ENCODE measurements around the gene MKNK2.

MKNK2 gene

DNA sequence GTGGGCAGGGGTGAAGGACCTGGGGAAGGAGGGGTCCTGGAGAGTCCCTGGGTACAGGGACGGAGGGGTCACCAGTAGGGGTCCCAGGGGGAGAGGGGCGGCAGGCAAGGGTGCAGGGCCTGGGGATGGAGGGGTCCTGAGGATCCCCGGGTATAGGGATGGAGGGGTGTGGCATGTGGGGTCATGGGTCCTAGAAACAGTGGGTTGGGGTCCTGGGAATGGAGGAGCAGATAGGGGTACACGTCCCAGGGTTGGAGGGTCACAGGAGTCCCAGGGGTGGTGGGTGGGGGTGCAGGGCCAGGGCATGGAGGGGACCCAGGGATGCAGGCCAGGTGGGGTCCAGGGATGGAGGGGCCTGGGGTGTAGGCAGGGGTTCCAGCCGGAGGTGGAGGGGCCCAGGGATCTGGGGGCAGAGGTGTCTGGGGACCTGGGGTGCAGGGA lies 36.9 kb downstream of the MKNK2 start:
- Histone ChIP-seq H3K4me3 (ENCODE audit: low read depth, low read length) (no peak overlapping the region), H3K9ac (ENCODE audit: low read length) (no peak overlapping the region), H3K27me3 (ENCODE audit: control insufficient read depth, insufficient read depth, low read length) (no peaks in the 10 kb centered on the region), H3K9me3 (ENCODE audit: control insufficient read depth, insufficient read depth, low read depth, low read length) (no peaks in the 10 kb centered on the region), H3K27ac (ENCODE audit: low read depth, low read length) (no peak overlapping the region), H3K36me3 (ENCODE audit: control insufficient read depth, insufficient read depth, low read length) (no peaks in the 10 kb centered on the region), H3K4me1 (ENCODE audit: control insufficient read depth, insufficient read depth, low read length) (no peaks in the 10 kb centered on the region)

DNA sequence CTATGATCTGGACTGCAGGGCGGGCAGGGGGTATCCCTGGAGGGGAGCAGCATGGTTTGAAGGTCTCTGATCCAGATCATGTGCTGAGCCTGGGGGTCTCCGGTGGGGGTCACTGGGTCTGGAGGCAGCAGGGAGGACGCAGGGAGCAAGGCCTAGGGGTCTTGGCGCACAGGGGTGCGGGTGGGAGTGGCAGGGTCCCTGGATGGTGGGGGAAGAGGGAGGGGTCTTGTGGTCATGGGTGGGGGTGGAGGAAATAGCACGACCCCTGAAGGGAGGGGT lies 37.4 kb downstream of the MKNK2 start:
- Histone ChIP-seq H3K36me3 (ENCODE audit: control insufficient read depth, insufficient read depth, low read length) (no peaks in the 10 kb centered on the region), H3K9ac (ENCODE audit: low read length) (no peak overlapping the region), H3K4me3 (ENCODE audit: low read depth, low read length) (no peak overlapping the region), H3K27me3 (ENCODE audit: control insufficient read depth, insufficient read depth, low read length) (no peaks in the 10 kb centered on the region), H3K27ac (ENCODE audit: low read depth, low read length) (no peak overlapping the region), H3K9me3 (ENCODE audit: control insufficient read depth, insufficient read depth, low read depth, low read length) (no peaks in the 10 kb centered on the region), H3K4me1 (ENCODE audit: control insufficient read depth, insufficient read depth, low read length) (no peaks in the 10 kb centered on the region)

DNA sequence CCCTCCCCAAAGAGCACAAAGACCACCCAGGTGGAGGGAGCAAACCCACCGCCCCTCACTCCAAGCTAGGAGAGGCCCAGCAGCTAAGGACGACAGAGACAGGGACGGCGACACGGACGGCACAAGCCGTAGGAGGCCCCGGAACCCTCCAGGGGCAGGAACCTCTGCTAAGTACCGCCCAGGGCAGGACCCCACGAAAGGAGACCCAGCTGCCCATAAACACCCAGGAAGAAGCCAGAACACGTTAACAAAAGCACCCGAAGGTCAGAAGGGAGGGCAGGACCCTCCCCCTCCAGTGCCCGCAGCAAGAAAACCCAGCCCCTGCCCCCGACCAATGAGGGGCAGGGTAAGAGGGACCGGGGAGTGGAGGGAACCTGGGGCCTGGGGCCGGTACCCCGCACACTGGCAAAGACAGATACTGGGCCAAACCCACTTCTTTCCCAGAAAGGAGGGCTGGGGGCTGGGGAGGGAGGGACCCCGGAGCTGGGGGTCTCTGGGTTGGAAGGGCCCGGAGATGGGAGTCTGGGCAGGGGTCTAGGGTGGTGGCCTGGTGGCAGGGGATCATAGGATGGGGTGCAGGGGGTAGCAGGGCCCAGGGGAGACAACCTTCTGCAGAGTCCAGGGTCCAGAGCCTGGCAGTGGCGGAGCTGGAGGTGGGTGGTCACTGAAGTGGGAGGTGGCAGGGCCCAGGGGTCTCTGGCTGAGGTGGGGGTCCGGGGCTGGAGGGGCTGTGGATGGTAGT lies 37.9 kb downstream of the MKNK2 start:
- no peaks in the 10 kb centered on the region for H3K9me3 ChIP-seq (ENCODE audit: control insufficient read depth, insufficient read depth, low read depth, low read length)
- H3K27ac ChIP-seq (ENCODE audit: low read depth, low read length), result no peak overlapping the region
- H3K27me3 ChIP-seq (ENCODE audit: control insufficient read depth, insufficient read depth, low read length), result no peaks in the 10 kb centered on the region
- no peak overlapping the region for H3K9ac ChIP-seq (ENCODE audit: low read length)
- H3K4me1 ChIP-seq (ENCODE audit: control insufficient read depth, insufficient read depth, low read length), result no peaks in the 10 kb centered on the region
- H3K36me3 ChIP-seq (ENCODE audit: control insufficient read depth, insufficient read depth, low read length), result no peaks in the 10 kb centered on the region
- no peak overlapping the region for H3K4me3 ChIP-seq (ENCODE audit: low read depth, low read length)

DNA sequence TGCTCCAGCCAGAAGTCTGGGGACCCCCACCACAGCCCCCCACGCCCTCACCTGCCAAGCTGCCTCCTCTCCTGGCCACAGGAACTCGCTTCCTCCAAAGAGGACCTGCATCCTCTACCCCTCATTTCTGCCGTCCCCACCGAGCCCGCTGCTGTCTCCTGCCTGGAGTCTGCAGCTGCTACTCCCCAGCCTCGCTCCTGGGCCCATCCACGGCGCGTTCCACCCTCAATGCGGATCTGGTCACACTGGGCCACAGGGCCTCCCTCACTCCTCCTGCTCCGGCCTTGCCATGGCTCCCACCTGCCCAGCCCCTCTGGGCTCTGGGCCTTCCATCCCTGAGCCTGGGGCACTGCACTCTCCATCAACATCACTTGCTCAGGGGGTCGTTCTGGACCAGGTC lies 39.9 kb downstream of the MKNK2 start:
- H3K9me3 ChIP-seq (ENCODE audit: control insufficient read depth, insufficient read depth, low read depth, low read length), result no peaks in the 10 kb centered on the region
- no peak overlapping the region for H3K9ac ChIP-seq (ENCODE audit: low read length)
- no peaks in the 10 kb centered on the region for H3K27me3 ChIP-seq (ENCODE audit: control insufficient read depth, insufficient read depth, low read length)
- no peak overlapping the region for H3K4me3 ChIP-seq (ENCODE audit: low read depth, low read length)
- no peaks in the 10 kb centered on the region for H3K36me3 ChIP-seq (ENCODE audit: control insufficient read depth, insufficient read depth, low read length)
- H3K4me1 ChIP-seq (ENCODE audit: control insufficient read depth, insufficient read depth, low read length), result no peaks in the 10 kb centered on the region
- H3K27ac ChIP-seq (ENCODE audit: low read depth, low read length), result no peak overlapping the region

DNA sequence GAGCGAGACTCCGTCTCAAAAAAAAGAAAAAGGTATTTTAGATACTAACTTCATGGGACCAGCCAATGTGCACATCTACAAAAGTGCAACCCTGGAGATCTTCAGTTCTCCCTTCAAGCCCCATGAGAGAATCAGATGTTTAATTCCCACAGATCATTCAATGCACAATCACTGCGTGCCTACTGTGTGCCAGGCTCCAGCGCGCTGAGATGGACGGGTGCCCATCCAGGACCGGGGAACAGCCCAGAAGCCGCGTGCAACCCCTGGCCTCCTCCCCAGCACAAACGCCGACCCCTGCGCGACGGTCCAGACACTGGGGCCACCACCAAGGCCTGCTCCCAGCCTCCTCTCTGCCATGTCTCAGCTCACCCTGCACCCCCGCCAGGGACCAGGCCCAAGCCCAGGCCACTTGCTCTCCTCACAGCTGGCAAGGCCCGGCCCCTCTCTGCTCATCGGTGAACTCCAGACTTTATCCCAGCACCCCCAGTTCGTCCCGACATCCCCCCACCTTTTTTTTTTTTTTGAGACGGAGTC lies 40.8 kb downstream of the MKNK2 start:
- H3K4me3 ChIP-seq (ENCODE audit: low read depth, low read length), result no peak overlapping the region
- no peaks in the 10 kb centered on the region for H3K4me1 ChIP-seq (ENCODE audit: control insufficient read depth, insufficient read depth, low read length)
- no peaks in the 10 kb centered on the region for H3K27me3 ChIP-seq (ENCODE audit: control insufficient read depth, insufficient read depth, low read length)
- H3K27ac ChIP-seq (ENCODE audit: low read depth, low read length), result no peak overlapping the region
- no peaks in the 10 kb centered on the region for H3K9me3 ChIP-seq (ENCODE audit: control insufficient read depth, insufficient read depth, low read depth, low read length)
- no peaks in the 10 kb centered on the region for H3K36me3 ChIP-seq (ENCODE audit: control insufficient read depth, insufficient read depth, low read length)
- no peak overlapping the region for H3K9ac ChIP-seq (ENCODE audit: low read length)

DNA sequence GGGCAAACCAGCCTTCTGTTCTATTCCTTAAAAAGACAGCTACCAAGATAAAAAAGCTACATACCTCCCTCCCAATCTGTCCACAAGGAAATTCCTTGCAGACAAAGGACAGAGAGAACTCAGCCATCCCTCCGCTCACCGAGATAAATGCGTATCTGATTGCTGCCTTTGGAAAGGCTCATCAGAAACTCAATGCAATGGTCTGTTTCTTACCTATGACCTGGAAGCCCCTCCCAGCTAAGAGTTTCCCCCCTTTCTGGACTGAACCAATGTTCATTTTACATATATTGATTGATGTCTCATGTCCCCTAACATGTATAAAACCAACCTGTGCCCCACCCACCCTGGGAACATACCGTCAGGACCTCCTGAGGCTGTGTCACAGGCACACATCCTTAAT lies 47.2 kb downstream of the MKNK2 start:
- no peak overlapping the region for H3K9ac ChIP-seq (ENCODE audit: low read length)
- H3K27me3 ChIP-seq (ENCODE audit: control insufficient read depth, insufficient read depth, low read length), result no peaks in the 10 kb centered on the region
- H3K36me3 ChIP-seq (ENCODE audit: control insufficient read depth, insufficient read depth, low read length), result peaks cover 19% of the 10 kb centered on the region
- no peaks in the 10 kb centered on the region for H3K9me3 ChIP-seq (ENCODE audit: control insufficient read depth, insufficient read depth, low read depth, low read length)
- H3K4me1 ChIP-seq (ENCODE audit: control insufficient read depth, insufficient read depth, low read length), result no peaks in the 10 kb centered on the region
- no peak overlapping the region for H3K4me3 ChIP-seq (ENCODE audit: low read depth, low read length)
- no peak overlapping the region for H3K27ac ChIP-seq (ENCODE audit: low read depth, low read length)

DNA sequence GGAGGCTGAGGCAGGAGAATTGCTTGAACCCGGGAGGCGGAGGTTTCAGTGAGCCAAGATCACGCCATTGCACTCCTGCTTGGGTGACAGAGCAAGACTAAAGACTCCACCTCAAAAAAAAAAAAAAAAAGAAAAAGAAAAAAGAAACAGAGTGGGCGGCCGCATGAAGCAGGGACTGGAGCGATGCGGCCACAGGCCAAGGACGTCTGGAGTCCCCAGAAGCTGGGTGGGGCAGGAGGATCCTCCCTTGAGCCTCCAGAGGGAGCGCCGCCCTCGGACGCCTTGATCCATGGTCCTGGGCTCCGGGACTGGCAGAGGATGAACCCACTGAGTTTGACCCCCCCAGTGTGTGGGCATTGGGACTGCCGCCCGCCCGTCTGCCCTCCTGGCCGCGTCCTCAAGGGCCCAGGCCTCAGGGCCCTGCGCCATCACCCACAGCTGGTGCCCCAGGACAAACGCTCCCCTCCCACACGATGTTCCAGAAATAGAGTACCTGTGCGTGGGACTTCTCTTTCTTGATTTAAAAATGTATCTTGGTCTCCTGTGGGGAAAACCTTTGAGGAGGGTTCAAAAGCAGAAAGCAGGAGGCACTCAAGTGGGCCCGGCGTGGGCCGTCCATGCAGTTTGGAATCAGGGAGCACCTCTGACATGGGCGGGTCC lies 51.1 kb downstream of the MKNK2 start:
- H3K27ac ChIP-seq (ENCODE audit: low read depth, low read length), result no peak overlapping the region
- no peak overlapping the region for H3K9ac ChIP-seq (ENCODE audit: low read length)
- H3K9me3 ChIP-seq (ENCODE audit: control insufficient read depth, insufficient read depth, low read depth, low read length), result no peaks in the 10 kb centered on the region; the same call in 1 of the 2 replicates
- no peaks in the 10 kb centered on the region for H3K27me3 ChIP-seq (ENCODE audit: control insufficient read depth, insufficient read depth, low read length)
- H3K36me3 ChIP-seq (ENCODE audit: control insufficient read depth, insufficient read depth, low read length), result peaks cover 47% of the 10 kb centered on the region
- no peaks in the 10 kb centered on the region for H3K4me1 ChIP-seq (ENCODE audit: control insufficient read depth, insufficient read depth, low read length)
- no peak overlapping the region for H3K4me3 ChIP-seq (ENCODE audit: low read depth, low read length)

DNA sequence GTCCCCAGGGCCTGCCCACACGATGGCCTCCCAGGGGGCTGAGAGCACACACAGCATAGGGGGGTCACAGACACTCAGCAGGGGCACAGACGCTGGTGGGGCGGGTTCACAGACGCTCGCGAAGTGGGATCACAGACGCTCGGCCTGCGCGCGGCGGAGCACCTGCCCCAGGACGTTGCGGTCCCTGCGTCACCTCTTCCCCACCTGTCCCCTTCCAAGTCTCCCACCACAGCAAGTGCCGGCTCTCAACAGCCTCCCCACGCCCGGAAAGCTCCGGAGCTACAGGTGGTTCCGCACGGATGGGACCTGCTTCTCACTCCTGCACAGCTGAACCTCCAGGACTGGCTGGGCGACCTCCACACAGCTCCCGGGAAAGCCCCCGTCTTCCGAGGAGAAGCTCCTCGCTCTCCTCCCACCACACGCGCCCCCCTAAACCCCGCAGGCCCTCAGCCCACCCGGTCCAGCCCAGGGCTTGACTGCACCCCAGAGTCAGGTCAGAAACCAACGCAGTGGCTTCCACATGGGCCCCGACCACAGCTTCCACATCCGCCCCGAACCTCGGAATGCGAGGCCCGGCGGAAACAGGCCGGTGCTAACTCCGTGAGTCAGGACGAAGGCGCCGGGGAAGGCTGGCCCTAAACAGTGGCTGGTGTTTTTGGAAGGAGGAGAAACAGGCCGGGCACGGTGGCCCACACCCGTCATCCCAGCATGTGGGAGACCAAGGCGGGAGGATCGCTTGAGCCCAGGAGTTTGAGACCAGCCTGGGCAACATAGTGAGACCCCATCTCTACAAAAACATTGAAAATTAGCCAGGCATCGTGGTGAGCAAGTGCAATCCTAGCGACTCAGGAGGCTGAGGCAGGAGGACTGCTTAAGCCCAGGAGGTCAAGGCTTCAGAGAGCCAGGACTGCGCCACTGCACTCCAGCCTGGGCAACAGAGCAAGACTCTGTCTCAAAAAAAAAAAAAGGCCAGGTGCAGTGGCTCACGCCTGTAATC lies 52.0 kb downstream of the MKNK2 start:
- peaks cover 47% of the 10 kb centered on the region for H3K36me3 ChIP-seq (ENCODE audit: control insufficient read depth, insufficient read depth, low read length)
- H3K27me3 ChIP-seq (ENCODE audit: control insufficient read depth, insufficient read depth, low read length), result no peaks in the 10 kb centered on the region

DNA sequence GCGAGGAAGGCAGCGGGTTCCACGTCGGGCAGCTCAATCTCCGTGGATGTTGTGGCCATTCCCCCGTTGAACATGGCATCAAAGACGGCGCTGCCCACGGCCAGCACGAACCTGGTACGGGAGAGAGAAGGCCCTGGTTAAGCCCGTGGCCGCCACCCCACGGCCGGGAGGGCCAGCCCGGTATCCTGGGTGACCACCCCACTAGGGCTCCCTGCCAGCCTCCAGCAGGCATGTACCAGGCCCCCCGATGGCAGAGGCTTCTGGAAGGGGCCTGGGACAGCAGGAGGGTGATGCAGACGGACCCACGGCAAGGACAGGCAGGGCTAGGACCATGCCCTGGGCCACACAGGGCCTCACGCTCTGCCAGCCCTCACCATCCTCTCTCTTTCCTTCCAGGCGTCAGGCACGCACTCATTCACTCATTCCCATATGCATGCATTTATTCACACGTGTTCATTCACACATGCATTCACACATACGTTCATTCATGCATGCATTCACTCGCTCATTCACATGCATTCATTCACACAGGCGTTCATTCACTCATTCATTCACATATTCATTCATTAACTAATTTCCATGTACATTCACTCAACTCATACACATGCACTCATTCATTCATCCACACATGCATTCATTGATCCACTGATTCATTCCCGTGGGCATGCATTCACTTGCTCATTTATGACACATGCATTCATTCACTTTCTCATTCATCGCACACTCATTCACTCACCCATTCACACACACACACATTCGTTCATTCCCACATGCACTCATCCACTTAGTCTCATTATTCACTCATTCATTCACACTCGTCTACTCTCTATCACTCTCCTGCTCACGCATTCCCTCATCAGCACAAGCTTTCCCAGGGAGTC lies 53.5 kb downstream of the MKNK2 start:
- no peak overlapping the region for H3K9ac ChIP-seq (ENCODE audit: low read length)
- no peaks in the 10 kb centered on the region; the same call in 1 of the 2 replicates for H3K9me3 ChIP-seq (ENCODE audit: control insufficient read depth, insufficient read depth, low read depth, low read length)
- H3K27me3 ChIP-seq (ENCODE audit: control insufficient read depth, insufficient read depth, low read length), result no peaks in the 10 kb centered on the region
- peaks cover 52% of the 10 kb centered on the region for H3K36me3 ChIP-seq (ENCODE audit: control insufficient read depth, insufficient read depth, low read length)
- H3K27ac ChIP-seq (ENCODE audit: low read depth, low read length), result no peak overlapping the region
- no peak overlapping the region for H3K4me3 ChIP-seq (ENCODE audit: low read depth, low read length)
- H3K4me1 ChIP-seq (ENCODE audit: control insufficient read depth, insufficient read depth, low read length), result no peaks in the 10 kb centered on the region

More for the DNA sequence above, 52.0 kb downstream of the MKNK2 start:
- no peaks in the 10 kb centered on the region for H3K4me1 ChIP-seq (ENCODE audit: control insufficient read depth, insufficient read depth, low read length)
- H3K27ac ChIP-seq (ENCODE audit: low read depth, low read length), result no peak overlapping the region
- no peaks in the 10 kb centered on the region; the same call in 1 of the 2 replicates for H3K9me3 ChIP-seq (ENCODE audit: control insufficient read depth, insufficient read depth, low read depth, low read length)
- no peak overlapping the region for H3K9ac ChIP-seq (ENCODE audit: low read length)
- H3K4me3 ChIP-seq (ENCODE audit: low read depth, low read length), result no peak overlapping the region

DNA sequence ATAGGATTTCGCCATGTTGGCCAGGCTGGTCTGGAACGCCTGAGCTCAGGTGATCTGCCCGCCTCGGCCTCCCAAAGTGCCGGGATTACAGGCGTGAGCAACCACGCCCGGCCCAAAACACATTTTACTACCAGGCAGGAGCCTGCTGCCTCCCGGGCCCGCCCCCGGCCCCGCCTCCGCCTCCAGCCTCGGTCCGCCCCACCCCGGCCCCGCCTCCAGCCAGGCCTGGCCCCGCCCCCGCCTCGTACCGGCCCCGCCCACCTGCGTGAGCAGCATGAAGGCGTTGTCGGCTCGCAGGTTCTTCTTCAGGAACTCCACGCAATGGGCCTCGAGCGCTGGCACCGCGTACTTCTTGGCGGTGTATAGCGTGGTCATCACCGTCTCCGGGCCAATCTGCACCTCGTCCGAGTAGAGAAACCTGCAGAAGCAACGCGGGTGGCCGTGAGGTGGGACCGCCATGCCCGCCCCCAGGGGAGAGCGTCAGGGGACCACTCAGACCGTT lies 58.2 kb downstream of the MKNK2 start:
- H3K9ac ChIP-seq (ENCODE audit: low read length), result no peak overlapping the region
- peaks cover 61% of the 10 kb centered on the region for H3K36me3 ChIP-seq (ENCODE audit: control insufficient read depth, insufficient read depth, low read length)

More for the DNA sequence above, 58.2 kb downstream of the MKNK2 start:
- Histone ChIP-seq H3K4me3 (ENCODE audit: low read depth, low read length) (no peak overlapping the region), H3K27me3 (ENCODE audit: control insufficient read depth, insufficient read depth, low read length) (no peaks in the 10 kb centered on the region), H3K27ac (ENCODE audit: low read depth, low read length) (no peak overlapping the region), H3K9me3 (ENCODE audit: control insufficient read depth, insufficient read depth, low read depth, low read length) (no peaks in the 10 kb centered on the region; the same call in 1 of the 2 replicates), H3K4me1 (ENCODE audit: control insufficient read depth, insufficient read depth, low read length) (no peaks in the 10 kb centered on the region)

Data from HUES6 (cell line).